ENCODE measurements around the gene INTS1.
A peak's percentile ranks its signal among the peaks of the same experiment; 100 is the strongest.

INTS1 gene

DNA sequence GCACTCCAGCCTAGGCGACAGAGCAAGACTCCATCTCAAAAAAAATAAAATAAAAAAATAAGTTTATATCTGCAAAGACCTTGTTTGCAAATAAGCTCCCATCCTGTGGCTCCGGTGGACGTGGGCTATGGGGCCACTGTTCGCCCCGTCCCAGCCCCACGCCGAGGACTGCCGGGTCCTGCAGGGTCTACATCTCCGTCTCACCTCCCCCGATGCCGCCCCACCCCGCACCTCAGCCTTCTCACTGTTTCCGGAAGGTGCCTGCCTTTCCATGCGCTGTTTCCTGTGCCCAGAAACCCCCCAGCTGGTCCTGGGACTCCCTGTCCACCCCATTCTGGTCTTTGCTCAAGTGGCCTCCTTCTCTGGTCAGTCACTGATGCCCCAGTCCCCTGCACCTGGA is 5.0 kb upstream of the INTS1 start:
- Mint-ChIP-seq H3K9me3 (no peaks in the 10 kb centered on the region), H3K36me3 (ENCODE audit: low read depth) (no peaks in the 10 kb centered on the region), H3K27ac (no peak overlapping the region), H3K4me3 (no peak overlapping the region), H3K27me3 (peaks cover 2% of the 10 kb centered on the region), H3K4me1 (peaks cover 56% of the 10 kb centered on the region)
- ATAC-seq (no peak), DNase-seq (no peak)

DNA sequence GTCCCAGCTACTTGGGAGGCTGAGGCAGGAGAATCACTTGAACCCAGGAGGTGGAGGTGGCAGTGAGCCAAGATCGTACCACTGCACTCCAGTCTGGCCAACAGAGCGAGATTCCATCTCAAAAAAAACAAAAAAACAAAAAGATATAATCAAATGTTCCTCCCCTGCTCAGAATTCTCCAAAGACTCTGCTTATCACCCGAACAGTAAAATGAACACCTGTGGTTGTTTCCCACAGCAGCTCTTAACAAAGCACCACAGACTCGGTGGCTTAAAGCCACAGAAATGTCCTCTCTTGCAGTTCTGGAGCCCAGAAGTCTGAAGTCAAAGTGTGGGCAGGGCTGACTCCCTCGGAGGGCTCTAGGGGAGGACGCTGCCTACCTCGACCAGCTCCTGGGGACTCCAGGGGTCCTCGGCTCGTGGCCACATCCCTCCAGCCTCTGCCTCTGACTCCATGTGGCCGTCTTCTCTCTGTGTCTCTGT is 4.1 kb upstream of the INTS1 start:
- Mint-ChIP-seq H3K9me3 (no peaks in the 10 kb centered on the region), H3K4me1 (peaks cover 50% of the 10 kb centered on the region)

DNA sequence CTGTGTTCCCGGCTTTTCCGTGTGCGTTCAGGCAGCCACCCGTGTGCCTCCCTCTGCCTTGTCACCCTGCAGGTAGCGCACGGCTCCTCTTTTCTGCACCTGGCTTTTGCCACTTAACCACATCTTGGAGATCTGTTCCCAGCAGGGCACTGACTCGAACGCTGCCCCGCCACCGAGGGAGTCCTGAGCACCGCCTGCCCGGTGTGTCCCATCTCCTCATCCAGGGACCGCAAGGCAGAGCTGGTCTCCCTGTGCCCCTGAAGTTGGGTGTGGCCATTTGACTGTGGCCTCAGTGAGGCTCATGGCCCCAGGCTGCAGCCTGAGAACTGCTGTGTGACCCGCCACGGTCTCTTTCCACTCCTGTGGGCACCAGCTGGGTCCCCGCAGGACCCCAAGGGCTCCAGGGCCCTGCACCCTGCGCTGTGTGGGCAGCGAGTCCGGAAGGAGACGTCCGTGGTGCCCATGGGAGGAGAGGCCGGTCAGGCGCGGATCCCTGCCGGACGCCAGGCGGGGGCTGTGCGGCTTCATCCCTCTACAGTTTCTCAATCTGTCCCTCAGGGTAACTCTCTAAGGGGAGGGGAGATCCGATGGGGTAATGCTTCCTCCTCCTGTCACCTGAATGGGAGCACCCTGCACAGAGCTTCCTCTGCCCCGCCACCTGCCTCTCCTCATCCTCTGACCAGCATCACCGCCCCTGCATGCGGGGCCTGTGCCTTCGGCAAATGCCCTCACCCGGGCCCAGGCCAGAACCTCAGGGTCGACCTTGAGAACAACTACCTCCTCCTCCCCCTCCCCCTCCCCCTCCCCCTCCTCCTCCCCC is 1.8 kb upstream of the INTS1 start:
- Mint-ChIP-seq H3K36me3 (ENCODE audit: low read depth) (peaks cover 7% of the 10 kb centered on the region), H3K27ac (no peak overlapping the region), H3K4me1 (peaks cover 45% of the 10 kb centered on the region), H3K27me3 (peaks cover 2% of the 10 kb centered on the region), H3K9me3 (no peaks in the 10 kb centered on the region), H3K4me3 (peak overlapping the region; percentile 87)
- ATAC-seq (no peak), DNase-seq (no peak)

More for the DNA sequence above, 4.1 kb upstream of the INTS1 start:
- H3K27ac Mint-ChIP-seq, result peak overlapping the region; percentile 70
- ATAC-seq (no peak), DNase-seq (no peak)
- no peaks in the 10 kb centered on the region for H3K36me3 Mint-ChIP-seq (ENCODE audit: low read depth)
- peaks cover 2% of the 10 kb centered on the region for H3K27me3 Mint-ChIP-seq
- H3K4me3 Mint-ChIP-seq, result no peak overlapping the region

DNA sequence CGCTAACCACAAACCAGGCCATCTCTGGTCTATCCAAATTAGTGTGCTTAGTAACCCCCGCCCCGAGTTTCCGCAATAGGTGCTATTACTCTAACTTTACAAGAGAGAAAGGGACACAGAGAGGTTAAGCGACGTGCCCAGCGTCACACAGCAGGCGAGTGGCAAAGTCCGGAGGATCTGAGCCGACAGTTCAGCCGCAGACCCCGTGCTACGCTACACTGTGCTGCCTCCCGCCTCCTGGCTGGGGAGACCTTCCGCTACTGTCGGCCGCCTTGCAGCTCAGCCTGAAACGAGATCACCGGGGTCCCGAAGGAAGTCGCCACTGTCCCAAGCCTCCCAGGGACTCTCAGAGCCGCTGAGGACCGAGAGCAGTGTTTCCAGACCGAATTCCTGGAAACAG is 799 bp downstream of the INTS1 start:
- peak overlapping the region; percentile 59 for H3K27ac Mint-ChIP-seq
- H3K4me3 Mint-ChIP-seq, result peak overlapping the region; percentile 87
- H3K9me3 Mint-ChIP-seq, result no peaks in the 10 kb centered on the region
- no peaks in the 10 kb centered on the region for H3K27me3 Mint-ChIP-seq
- ATAC-seq, result no peak
- peaks cover 44% of the 10 kb centered on the region for H3K4me1 Mint-ChIP-seq
- DNase-seq, result no peak
- peaks cover 9% of the 10 kb centered on the region for H3K36me3 Mint-ChIP-seq (ENCODE audit: low read depth)

DNA sequence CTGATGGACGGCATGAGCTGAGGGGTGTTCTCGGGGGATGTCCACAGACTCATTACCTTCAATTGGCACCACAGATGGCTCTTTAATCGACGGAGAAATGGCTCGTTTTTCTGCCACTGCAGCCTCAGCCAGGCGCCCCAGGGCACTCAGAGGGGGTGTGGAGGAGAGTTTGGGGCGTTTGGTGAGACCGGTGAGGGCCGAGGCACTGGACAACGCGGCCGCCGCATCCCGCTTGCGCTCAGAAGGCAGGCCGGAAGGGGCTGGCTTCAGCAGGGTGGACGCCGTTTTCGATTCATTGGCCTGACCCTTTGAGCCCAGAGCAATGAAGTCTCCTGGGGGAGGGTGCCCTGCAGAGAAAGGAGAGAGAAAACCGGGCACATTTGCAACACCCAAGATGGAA is 1.3 kb downstream of the INTS1 start:
- no peaks in the 10 kb centered on the region for H3K27me3 Mint-ChIP-seq
- no peak for ATAC-seq
- no peaks in the 10 kb centered on the region for H3K9me3 Mint-ChIP-seq

DNA sequence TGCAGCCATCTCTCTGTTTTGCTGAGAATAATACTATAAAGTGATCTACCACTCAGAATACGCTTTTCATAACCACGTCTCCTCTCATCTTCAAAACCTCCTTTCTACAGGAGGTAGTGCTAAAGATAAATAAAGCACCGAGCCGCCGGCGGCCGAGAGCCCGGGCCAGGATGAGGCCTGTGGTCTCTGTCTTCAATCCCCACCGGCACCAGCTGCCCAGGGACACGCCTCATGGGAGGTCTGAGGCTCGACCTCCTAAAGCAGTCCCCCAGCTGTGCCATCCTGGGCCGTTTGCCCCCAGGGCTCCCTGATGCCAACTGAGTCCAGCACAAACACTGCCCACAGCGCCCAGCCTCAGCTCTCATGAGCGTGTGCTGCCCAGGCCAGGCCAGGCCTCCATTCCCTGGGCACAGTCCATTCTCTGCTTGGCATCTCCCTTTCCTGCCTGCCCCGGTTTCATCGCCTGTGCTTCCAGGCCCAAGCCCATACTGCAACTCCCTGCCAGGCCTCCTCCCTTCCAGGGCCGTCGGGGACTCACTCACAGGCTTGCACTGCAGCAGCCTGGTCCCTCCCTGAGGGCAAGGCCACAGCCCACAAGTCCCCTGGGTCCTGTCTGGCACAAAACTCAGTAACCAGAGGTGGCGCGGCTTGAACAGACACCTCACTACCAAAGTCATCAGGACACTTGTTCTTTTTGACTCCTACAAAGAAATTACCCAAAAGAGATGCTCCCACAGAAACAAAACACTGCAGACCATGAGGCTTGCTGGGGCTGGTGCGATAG is 2.5 kb downstream of the INTS1 start:
- no peak for ATAC-seq
- H3K4me3 Mint-ChIP-seq, result peak overlapping the region; percentile 87
- peaks cover 34% of the 10 kb centered on the region for H3K4me1 Mint-ChIP-seq
- no peak for DNase-seq
- H3K9me3 Mint-ChIP-seq, result no peaks in the 10 kb centered on the region
- H3K27ac Mint-ChIP-seq, result peak overlapping the region; percentile 46
- no peaks in the 10 kb centered on the region for H3K27me3 Mint-ChIP-seq
- peaks cover 9% of the 10 kb centered on the region for H3K36me3 Mint-ChIP-seq (ENCODE audit: low read depth)

More for the DNA sequence above, 1.3 kb downstream of the INTS1 start:
- DNase-seq, result no peak
- H3K36me3 Mint-ChIP-seq (ENCODE audit: low read depth), result peaks cover 9% of the 10 kb centered on the region
- peak overlapping the region; percentile 59 for H3K27ac Mint-ChIP-seq
- H3K4me3 Mint-ChIP-seq, result peak overlapping the region; percentile 87
- H3K4me1 Mint-ChIP-seq, result peaks cover 41% of the 10 kb centered on the region

DNA sequence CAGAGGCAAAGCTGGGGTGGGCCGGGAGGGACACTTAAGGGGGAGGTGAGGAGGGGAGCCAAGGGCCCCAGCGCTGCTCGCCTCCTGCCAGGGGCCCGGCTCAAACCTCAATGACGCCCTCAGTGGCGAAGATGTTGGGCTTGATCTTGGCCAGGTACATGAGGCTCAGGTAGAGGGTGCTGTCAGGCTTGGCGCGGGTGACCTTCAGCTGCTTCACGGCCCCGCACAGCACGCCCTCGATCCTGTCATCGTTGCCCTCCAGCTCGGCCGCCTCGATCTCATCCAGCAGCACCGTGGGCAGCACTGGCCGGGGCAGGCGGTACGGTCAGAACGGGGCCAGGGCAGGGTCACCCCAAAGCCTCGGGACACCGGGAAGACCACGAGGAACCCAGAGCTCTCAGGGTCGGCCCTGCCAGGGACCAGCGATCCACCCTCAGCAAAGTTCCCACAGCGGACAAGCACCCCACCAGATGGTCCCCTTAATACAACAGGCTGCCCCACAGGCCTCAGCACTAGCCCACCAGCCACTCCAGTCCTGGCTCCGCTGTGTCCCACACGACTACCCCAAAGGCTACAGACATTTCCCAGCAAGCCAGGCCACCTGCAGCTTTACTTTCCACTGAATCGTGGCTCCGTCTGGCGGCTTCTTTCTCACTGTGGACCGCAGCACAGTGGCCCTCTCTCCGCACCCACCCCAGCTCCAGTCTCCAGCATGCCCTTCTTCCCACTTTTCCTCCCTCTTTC is 4.0 kb downstream of the INTS1 start:
- Mint-ChIP-seq H3K36me3 (ENCODE audit: low read depth) (peaks cover 9% of the 10 kb centered on the region), H3K4me3 (no peak overlapping the region), H3K4me1 (peaks cover 24% of the 10 kb centered on the region), H3K27me3 (no peaks in the 10 kb centered on the region), H3K9me3 (no peaks in the 10 kb centered on the region), H3K27ac (no peak overlapping the region)
- ATAC-seq (no peak), DNase-seq (no peak)

DNA sequence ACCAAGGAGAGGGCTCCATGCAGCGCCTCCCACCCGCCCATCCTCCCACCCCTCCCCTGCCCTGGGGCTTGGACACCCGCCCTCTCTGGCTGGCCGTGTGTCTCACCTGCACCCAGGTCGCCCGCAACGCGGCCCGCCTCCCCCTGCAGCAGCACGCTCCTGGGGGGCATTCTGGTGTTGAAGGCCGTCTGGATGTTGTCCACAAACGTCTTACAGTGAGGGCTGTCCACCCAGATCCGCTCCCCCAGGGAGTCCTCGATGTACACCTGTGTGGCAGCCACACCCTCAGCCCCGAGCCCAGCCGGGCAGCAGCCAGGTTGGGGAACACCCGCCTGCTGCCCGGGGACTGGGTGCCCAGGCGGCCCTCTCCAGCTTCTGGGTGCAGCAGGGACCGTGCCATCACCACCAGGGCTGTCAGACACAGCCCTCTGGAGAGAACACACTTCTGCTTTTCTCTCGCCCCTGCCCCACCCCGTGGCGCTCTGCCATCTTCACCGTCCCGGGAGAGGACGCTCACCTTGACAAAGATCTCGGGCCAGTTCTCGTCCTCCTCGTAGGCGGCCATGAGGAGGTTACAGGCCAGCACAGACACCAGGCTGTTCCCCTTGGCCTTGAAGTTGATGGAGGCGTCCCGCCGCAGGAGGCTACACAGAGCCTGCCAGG is 4.7 kb downstream of the INTS1 start:
- peaks cover 9% of the 10 kb centered on the region for H3K36me3 Mint-ChIP-seq (ENCODE audit: low read depth)
- no peak overlapping the region for H3K4me3 Mint-ChIP-seq
- ATAC-seq (no peak), DNase-seq (no peak)
- H3K9me3 Mint-ChIP-seq, result no peaks in the 10 kb centered on the region
- no peak overlapping the region for H3K27ac Mint-ChIP-seq
- no peaks in the 10 kb centered on the region for H3K27me3 Mint-ChIP-seq
- peaks cover 20% of the 10 kb centered on the region for H3K4me1 Mint-ChIP-seq

DNA sequence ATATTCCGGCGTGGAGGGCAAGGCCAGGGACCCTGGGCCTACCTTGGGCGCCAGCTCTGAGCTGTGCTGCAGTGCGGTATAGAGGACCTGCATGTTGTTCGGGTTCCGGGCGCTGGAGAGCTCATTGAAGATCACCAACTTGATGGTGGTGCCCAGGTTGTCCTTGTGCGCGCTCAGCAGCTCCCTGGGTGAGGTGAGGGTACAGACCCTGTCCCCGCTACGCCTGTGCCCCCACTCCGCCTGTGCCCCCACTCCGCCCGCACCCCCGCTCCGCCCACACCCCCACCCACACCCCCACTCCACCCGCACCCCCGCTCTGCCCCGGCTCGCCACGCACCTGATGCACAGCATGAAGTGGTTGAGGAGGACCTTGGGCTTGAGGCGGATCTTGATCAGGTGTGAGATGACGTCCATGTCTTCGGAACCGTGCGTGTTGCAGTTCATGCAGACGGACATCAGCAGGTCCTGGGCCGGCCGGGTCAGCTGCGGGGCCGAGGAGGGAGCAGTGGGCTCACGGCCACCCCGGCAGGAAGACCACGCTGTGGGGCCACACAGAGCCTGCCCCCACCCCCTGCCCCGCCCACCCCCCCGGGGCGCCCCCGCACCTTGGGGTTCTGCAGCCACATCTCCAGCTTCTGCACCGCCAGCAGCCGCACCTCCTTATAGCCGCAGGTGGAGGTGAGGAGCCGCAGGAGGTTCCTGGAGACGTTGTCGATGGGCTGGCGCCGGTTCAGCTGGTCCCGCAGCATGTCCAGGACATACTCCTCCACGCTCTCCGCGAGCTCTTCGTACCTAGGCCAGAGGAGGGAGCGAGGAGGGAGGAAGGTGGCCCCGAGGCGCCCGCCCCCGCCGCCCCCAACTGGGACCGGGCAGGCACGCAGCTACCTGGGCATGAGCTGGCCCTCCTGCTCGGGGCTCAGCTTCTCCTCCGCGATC is 5.6 kb downstream of the INTS1 start:
- H3K9me3 Mint-ChIP-seq, result no peaks in the 10 kb centered on the region
- H3K36me3 Mint-ChIP-seq (ENCODE audit: low read depth), result peaks cover 9% of the 10 kb centered on the region
- H3K27ac Mint-ChIP-seq, result no peak overlapping the region
- DNase-seq, result no peak
- H3K27me3 Mint-ChIP-seq, result no peaks in the 10 kb centered on the region
- no peak for ATAC-seq
- H3K4me3 Mint-ChIP-seq, result no peak overlapping the region
- peaks cover 19% of the 10 kb centered on the region for H3K4me1 Mint-ChIP-seq

DNA sequence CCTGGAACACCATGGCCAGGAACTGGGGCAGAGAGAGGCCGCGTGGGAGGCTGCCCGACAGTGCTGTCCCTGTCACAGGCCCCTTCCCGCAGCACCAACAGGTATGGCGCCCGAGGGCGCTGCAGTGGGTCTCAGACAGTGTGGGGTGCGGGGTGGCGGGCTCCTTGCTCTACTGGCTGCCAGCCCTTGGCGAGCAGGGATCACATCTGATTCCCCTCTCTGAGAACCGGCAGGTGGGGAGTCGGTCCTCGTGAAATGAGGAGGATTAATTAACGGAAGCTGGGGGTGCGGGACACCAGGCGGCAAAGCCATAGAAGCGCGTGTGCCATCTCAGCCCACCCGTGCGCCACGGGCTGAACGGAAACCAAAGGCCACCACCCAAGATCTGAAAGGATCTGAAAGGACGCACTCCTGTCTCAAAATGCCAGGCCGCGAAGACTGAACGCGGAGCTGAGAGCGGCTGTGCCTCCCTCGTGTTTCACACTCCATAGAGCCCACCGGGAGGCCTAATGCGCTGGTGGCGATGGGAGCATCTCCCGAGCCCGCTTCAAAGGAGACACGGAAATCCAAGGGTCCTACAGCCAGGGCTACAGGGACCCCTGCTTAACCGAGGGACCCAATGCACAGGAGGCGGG is 6.8 kb downstream of the INTS1 start:
- peaks cover 11% of the 10 kb centered on the region for H3K36me3 Mint-ChIP-seq (ENCODE audit: low read depth)

DNA sequence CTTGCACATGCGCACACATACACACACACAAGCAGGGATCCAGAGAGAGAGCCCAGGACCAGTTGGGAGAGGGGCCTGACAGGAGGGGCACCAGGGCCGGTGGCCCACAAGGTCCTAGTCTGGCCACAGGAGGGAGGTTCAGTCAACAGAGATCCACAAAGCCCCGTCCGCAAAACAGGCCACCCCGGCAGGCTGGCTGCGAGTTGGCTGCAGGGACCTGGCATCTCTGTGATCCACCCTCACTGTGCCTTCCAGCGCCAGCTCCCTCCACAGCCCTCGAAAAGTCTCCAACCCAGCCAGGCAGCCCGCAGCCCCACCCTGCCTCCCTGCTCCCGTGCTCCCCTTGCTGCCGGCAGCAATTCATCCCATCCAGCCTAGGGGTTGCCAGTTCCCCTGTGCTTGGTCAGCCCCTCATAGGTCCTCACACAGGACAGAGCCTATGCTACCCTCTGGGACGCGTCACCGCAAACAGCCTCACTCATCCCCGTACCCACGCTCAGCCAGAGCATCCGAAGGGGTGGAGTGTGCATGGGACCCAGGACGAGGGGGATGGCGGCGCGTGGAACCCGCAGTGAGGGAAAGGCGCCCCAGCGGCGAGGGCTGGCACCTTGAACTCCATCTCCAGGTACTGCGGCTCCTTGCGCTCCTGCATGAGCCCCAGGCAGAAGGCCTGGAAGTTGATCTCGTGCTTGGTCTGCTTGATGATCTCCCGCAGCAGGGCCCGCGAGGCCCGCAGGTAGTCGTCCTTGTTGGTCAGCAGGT is 7.5 kb downstream of the INTS1 start:
- ATAC-seq, result no peak
- DNase-seq, result no peak
- Mint-ChIP-seq H3K36me3 (ENCODE audit: low read depth) (peaks cover 9% of the 10 kb centered on the region), H3K4me3 (no peak overlapping the region), H3K27ac (no peak overlapping the region), H3K9me3 (no peaks in the 10 kb centered on the region), H3K4me1 (peaks cover 4% of the 10 kb centered on the region), H3K27me3 (no peaks in the 10 kb centered on the region)

More for the DNA sequence above, 6.8 kb downstream of the INTS1 start:
- no peak for ATAC-seq
- DNase-seq, result no peak
- Mint-ChIP-seq H3K27ac (no peak overlapping the region), H3K4me3 (no peak overlapping the region), H3K4me1 (peaks cover 11% of the 10 kb centered on the region), H3K27me3 (no peaks in the 10 kb centered on the region), H3K9me3 (no peaks in the 10 kb centered on the region)

DNA sequence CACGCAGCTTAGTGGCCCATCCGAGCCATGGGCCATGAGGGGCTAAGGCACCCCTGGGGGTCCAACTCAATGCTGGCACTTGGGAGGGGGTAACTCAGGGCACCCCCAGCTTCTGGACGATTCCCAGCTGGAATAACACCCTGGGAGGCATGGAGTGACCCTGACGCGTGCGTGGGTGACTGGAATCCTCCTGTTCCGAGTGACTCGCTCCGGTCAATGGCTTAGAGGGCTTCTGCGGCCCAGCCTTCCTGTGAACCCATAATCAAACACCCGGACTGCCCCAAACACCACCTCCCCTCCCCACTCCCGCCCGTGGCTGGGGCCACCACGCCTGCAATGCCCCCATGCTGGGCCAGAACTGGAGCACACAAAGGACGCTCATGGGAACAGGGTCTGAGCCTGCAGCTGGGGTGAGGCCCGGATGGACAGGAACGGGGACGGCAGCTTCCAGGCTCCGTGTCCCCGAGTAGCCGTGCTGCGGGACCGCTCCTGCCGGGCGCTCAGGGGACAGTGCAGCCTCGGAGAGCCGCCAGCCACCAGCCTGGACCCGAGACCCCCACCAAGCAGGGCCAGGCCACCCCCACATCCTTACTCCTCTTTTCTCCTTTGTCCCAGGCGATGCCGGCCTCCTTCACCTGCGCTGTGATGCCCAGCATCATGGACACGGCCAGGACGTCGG is 8.5 kb downstream of the INTS1 start:
- Mint-ChIP-seq H3K4me3 (no peak overlapping the region), H3K27ac (no peak overlapping the region), H3K9me3 (no peaks in the 10 kb centered on the region), H3K4me1 (peaks cover 1% of the 10 kb centered on the region), H3K27me3 (no peaks in the 10 kb centered on the region), H3K36me3 (ENCODE audit: low read depth) (peaks cover 9% of the 10 kb centered on the region)
- no peak for ATAC-seq
- no peak for DNase-seq

Measured in activated naive CD8-positive, alpha-beta T cell treated with anti-CD3 and anti-CD28 coated beads, Interleukin-2, amount 50 U/mL, for 24 hours (primary cell).